HL-60/S4 treated with retinoic acid at 250 ng/mL for 4 days and 3 days (cell line): Measurements from ENCODE around the gene UNC13B.
"Not testable (repeated sequence)": the region's sequence is repeated elsewhere in the genome, so short reads cannot be mapped to it uniquely, and the experiment has no call there.

Experiments
- in situ Hi-C: fragments of 300-500 bp; cut with MboI; formaldehyde crosslinking; loops from 2 replicates; pipeline ENCODE4 v1.7.0; 2022; ENCODE audit warnings: low sequenced_read_pairs

UNC13B gene

DNA sequence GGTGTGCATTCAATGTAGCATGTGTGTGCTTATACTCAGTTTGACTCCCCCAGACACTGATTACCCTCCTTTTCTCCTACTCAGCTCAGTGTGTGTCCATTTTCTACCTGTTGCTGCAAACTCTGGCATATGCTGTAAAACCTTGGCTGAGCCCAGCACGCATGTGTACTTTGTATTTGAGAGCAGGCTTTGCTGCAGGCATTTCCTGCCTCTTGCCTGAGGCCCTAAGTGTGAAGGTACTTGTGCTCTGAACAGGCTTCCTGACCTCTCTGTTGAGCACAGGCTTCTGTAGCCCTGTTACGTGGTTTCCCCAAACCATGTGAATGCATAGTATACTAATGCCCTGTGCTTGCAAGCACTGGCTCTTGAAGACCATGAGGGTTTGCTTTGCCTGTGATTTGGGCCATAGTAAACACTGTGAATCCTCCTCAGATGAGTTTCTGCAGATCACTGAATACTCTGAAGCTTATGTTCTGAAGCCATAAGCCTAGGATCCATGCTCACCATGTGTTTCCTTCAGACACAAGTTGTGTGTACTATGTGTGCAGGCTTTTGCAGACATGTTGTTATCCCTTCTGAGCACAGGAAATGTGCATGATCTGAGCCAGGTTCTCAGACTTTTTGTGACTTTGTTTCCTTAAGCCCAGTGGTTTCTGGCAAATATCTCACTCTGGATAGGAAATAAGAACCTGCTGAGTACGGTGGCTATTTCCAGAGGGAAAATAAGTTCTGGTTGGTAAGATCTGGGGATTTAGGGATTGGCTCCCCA lies 203.2 kb downstream of the UNC13B start:
- in situ Hi-C loops: no loop called here

DNA sequence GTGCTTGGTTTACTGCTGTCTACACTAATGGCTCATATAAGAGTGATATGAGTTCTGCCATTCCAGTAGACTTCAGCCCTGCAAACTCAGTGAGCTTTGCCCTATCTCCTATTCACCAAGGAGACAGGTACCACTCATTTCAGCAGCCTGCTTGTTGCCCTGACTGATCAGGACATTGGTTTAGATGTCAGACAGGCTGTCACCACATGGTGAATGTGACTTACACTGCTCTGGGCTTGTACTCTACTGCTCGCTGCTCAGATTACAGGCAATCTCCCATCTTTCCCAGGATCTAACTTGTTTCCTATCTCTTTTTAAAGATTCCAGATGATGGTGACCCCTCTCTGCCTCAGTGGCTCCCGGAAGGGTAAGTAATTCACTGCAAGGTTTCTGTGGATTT lies 204.8 kb downstream of the UNC13B start:
- in situ Hi-C loops: no loop called here

DNA sequence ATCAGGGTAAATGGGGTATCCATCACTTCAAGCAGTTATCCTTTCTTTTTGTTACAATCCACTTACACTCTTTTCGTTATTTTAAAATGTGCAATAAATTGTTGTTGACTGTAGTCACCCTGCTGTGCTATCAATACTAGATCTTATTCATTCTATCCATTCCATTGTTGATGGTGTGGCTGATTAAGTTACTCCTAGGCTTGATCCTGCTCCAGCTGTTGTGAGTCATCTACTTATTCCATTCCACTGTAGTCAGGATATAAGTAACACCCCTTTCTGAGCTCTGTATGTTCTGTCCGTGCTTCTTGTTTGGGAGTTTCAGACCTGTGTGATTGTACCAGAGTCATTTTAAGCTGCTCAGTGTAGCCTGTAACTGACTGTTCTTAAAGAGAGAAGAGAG lies 205.6 kb downstream of the UNC13B start:
- in situ Hi-C loops: no loop called here

DNA sequence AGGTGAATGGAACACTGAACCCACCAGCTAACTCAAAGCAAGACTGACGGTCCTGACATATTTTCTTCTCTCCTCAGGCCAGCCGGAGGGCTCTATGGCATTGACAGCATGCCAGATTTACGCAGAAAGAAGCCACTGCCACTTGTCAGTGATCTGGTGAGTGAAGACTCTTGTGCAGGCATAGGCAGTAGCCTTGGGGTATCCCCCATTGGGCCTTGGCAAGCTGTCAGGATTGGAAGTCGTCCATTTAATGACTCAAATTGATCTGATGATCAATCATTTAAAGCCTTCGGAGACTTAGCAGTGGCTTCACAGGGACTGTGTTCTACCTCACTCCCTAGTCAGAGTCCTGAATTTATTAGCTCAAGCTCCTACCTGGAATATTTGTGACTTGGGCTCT lies 208.4 kb downstream of the UNC13B start:
- in situ Hi-C loops: no loop called here

DNA sequence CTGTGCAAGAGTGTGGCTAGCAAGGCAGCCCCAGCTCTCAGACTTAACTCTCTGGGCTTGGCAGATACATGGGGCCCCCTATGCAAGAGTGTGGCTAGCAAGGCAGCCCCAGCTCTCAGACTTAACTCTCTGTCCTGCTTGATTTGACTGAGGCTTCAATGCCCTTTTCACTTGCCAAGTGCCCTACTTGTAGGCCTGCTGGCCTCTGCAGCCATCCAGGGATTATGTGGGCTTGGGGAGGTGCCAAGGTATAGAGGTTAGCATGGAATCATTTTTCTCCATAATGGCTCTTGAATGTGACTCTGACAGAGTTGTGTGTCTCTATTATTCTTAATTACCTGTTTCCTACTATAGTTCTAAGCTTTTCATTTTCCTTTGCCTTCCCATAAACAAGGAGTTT lies 212.6 kb downstream of the UNC13B start:
- in situ Hi-C loops: no loop called here

DNA sequence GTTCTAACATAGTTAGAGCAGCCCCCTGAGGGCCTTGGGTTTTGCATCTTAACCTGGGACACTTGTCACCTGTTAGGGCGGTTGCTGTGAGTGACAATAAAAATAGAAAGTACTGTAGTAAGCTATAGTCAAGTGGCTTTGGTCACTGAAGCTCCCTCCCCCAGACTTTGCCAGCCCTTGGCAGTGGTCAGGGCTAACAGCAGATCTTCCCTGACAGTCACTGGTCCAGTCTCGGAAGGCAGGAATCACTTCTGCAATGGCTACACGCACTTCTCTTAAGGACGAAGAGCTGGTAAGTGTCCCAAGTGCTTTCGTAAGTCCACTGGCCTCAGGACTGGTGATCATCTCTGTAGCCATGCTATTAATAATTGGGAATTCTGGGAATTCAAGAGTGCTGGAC lies 213.1 kb downstream of the UNC13B start:
- in situ Hi-C loops: no loop called here

DNA sequence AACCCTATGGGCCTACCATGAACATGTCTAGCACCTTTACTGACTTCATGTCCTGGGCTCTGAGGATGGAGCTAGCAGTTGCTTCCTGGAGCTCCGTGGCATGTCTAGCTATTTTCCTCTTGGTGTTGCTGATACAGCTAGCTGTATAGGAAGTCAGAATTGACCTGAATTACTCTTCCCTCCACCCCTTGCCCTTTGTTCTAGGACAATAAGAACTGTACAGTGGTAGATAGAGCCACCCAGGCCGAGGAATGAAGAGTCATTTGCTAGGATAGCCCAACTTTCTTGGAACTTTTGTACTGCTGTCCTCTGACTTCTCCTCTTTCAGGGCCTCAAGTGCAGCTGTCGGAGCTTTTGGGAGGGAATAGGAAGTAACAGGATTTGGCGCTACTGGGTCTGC lies 218.2 kb downstream of the UNC13B start:
- in situ Hi-C loops: no loop called here

DNA sequence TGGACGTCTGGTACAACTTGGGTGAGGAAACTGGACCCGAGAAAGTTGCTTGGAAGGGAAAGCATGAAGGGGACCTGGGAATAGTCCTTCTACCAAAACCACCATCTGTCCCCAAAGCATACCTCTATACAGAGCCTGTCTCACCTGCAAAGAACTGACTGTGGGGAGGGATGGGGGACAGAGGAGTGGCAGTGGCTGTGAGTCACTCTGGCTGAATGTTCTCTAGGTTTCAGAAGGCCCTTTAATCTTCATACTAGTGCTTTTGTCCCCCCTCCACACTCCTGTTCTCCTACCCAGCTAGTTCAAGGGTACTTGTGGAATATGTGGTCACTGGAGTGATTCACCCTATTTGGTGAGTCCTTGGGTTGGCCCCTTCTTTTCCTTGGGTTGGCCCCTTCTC lies 218.8 kb downstream of the UNC13B start:
- in situ Hi-C loops: no loop called here

DNA sequence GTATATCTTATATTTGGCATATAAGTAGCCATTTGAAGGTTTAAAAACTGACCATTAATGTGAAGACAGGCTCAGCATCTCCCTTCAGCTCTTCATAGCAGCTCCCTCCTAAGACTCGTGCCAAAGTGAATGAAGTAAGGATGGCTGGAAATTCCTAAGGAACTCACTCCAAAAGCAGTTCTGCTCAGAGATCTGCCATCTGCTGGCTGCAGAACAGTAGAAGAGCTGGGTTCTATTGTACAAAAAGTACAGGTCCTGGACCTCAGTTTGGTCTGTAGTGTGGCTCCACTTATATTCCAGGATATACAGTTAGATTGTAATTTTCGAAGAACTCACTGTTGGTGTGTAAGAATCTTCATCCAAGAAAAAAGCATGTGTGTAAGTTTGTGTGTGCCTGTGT lies 223.2 kb downstream of the UNC13B start:
- in situ Hi-C loops: no loop called here

DNA sequence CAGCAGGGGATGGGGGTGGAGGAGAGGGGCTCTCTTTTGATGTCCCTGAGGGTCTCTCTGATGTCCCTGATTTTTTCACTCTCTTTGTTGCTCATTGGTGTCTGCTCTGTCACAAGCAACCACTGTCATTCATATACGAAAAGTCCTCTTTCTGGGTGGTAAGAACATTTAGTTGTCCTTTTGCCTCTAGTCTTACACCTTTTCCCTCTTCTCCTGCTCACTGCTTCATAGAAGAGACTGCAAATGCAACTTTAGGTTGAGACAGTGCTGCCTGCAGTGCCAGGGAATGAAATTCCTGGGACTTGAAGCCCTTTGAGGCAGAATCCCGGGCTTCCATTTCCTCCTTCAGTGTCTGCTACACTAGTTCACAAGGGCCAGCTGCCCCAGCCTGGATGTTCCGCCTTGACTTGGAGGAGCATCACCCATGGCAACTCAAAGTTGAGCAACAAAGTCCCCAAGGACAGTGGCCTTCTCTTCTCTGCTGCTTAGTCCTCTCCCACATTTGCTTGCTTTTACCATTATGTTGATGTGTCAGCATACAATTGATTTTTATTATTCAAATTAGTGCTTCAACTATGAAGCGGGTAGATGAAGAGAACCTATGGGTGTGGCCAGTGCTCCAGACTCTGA lies 233.4 kb downstream of the UNC13B start:
- in situ Hi-C loops: no loop called here

DNA sequence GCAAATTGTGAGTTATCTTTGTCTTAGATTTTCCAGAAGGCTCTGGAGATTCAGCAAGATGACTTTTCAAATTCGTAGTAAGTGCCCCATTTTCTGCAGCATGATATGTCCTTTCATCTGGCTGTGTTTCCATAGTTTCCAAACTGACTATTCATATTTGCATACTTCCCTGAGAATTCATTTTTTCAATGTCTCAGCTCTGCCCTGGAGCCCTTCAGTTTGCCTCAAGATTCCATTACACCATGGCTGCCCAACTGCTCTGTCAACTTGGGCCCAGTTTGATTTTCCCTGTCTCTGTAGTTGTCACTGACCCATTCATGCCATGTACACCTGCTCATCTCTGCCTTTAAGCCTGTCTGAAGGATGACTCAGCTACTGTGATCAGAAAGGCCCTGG lies 233.9 kb downstream of the UNC13B start:
- in situ Hi-C loops: no loop called here

DNA sequence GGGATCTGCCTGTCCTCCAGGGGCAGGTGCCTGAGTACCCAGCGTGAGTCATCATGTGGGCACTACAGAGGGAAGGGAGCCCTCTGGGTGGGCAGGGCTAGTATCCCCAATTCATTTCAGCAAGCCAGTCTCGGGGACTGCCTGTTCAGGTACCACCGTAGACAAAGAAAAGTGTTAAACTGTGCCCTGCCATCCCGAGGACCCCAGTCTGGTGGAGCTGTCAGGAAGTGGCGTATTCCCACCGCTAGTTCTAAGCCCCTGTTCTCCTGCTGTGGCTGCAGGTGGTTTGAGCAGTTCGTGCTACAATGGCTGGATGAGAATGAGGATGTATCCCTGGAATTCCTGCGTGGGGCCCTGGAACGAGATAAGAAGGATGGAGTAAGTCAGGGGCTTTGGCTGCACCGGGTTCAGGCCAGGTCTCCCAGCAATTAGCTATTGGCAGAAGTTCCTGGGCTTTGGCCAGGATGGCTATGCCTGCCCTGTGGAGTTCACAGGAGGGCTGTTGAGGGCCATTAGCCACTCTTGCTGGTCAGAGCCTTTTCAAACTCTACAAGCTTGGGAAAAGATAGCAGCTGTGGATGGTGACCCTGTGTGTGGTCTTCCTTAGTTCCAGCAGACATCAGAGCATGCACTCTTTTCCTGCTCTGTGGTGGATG lies 234.9 kb downstream of the UNC13B start:
- in situ Hi-C loops: no loop called here

DNA sequence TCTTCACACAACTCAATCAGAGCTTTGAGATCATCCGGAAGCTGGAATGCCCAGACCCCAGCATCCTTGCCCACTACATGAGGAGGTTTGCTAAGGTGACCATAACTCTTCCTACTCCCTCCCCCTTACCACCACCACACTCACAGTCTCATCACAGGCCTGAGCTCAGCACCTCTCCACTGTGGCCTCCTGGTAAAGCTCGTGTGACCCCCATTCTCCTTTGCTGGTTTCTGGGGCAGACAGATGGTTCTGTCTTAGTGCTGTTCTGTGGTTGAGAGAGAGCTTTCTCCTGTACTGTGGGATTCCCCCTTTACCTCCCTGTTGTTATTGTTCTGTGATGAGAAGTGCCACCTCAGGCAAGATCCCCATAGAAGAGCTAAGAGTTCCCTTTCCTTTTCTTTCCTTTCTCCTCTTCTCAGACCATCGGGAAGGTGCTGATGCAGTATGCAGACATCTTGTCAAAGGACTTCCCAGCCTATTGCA lies 235.4 kb downstream of the UNC13B start:
- in situ Hi-C loops: no loop called here

DNA sequence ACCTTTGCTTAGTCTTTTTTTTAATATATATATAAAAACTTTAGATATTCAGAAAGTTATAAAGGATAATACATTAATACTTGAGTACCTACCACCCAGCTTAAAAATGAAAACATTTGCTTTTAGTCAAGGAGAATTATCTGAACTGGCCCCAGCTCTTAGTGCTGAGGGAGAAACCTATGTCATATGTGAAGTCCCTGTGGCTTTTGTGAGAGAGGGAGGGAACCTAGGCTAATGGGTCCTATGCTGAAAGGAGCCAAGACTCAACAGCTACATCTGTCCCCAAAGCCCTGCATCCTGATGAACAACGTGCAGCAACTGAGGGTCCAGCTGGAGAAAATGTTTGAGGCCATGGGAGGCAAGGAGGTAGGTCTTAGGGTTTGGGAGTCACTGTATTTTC lies 236.1 kb downstream of the UNC13B start:
- in situ Hi-C loops: no loop called here

DNA sequence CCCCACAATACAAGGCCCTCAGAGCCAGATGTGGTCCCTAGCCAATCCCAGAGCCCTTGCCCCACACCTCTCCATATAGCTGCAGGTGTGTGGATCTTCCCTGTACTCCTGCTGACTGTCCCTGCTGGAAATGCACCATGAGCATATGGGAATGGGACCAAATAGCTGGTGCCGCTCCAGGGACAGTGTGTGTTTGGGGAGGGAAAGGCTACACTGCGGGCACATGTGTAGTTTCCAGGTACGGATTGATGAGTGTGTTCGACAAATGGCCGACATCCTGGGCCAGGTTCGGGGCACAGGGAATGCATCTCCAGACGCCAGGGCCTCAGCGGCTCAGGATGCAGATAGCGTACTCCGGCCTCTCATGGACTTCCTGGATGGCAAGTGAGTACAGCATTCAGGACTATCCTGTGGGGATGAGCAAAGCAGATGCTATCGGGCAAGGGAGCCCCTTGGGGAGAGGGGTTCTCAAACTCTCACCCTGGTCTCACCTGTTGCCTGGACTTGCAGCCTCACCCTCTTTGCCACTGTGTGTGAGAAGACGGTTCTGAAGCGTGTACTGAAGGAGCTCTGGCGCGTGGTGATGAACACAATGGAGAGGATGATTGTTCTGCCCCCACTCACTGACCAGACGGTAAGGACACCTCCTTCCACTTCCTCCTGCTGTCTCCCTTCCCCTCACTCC lies 237.0 kb downstream of the UNC13B start:
- in situ Hi-C loops: no loop called here

DNA sequence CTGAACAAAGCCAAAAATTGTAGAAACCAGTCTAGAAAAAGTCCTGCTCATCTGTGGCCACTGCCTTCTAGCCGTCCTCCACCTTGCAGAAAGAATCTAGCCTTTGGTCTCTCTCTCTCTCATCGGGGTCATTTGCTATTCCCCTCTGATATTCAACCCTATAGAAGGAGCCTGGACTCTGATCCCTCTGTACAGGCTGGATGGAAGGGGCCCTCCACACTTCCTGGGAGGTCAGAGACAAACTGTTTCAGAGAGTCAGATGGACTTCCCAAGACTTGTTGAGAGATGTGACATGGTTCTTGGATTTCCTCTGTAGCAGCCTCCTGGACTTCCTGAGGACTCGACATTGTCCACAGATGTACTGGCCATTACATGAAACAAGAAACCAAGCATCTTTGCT lies 243.1 kb downstream of the UNC13B start:
- in situ Hi-C loops: no loop called here

DNA sequence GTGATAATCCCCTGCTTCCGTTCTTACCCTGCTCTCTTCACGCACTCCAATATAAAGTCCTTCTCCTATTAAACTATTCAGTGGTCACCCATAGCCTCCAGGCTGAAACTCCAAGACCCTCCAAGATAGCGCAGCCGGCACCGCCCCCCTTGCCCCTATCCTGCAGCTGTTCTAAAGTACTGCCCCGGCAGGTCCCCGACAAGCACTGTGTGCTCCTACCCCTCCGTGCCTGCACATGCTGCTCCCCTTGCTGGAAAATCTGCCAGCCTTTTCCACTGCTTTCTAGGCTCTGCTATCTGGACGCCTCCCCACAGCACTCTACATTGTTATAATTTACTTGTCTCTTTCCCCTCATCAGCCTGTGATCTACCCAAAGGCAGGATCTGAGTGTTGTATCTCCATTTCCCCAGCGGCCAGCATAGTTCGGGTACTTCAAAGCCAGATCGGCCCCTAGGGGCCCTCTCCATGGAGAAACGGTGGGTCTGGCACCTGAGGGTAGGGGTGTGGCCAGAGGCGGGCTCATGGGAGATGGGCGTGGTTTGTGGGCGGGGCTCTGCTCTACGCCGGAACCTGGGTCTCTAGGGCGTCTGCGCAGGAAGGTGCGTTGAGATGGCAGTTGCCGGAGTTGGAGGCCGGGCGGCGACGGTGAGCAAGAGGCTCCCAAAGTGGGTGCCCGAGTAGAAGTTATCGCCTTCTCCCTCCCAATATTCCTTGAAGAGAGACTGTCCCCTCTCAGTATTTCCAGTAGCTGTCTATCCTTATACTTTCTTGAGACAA lies 244.6 kb downstream of the UNC13B start:
- in situ Hi-C loops: no loop called here

DNA sequence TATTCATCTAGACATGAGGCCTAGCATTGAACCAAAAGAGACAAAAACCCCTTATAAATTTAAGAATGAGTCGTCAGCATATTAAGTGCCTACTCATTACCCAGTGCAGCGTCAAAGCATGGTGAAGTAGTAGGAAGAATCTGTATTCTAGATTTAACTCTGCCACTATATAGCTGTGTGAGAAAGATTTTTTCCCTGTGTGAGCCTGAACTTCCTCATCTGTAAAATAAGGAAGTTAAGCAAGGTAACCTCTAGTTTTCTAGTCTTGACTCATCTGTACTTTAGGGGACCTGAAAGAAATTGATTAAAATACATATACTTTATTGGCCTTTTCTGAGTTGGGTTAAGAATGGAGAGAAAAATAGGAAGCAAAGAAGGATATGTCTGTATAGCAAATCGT lies 246.0 kb downstream of the UNC13B start:
- in situ Hi-C loops: no loop called here

DNA sequence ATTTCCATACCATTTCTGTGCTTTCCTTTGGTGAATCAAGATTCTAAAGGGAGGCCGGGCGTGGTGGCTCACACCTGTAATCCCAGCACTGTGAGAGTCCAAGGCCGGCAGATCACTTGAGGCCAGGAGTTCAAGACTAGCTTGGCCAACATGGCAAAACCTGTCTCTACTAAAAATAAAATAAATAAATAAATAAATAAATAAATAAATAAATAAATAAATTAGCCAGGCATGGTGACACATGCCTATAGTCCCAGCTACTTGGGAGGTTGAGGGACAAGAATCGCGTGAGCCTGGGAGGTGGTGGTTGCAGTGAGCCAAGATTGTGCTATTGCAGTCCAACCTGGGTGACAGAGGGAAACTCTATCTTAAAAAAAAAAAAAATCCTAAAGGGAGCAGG lies 247.6 kb downstream of the UNC13B start:
- in situ Hi-C loops: not testable (repeated sequence)

DNA sequence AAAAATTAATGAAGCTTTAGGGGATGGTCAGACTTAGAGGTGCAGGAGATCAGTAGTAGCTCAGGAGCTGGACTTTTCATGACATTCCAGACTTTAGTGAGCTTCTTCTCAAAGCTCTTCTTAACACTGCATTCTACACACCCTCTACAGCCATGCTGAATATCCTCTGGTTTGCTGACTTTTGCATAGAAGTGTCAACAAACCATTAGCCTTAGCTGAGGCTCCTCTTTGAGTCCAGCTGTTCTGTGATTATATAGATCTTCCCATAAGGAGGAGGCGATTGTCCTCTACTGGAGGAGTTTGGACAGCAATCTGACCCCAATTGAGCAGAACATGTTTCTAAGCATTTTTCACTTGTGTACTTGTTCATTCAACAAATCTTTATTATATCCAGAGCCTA lies 253.1 kb downstream of the UNC13B start:
- in situ Hi-C loops: no loop called here
